Dedifferentiated amniotic fluid mesenchymal stem cell (primary cell): ENCODE data around the gene PTGES3L.
"Not testable (repeated sequence)": the region's sequence is repeated elsewhere in the genome, so short reads cannot be mapped to it uniquely, and the experiment has no call there.

ENCODE experiments used
- DNase-seq: peaks from one replicate; pipeline ENCODE4 v3.0.0-alpha.2; 2016; ENCODE audit errors: extremely low spot score

PTGES3L gene

DNA sequence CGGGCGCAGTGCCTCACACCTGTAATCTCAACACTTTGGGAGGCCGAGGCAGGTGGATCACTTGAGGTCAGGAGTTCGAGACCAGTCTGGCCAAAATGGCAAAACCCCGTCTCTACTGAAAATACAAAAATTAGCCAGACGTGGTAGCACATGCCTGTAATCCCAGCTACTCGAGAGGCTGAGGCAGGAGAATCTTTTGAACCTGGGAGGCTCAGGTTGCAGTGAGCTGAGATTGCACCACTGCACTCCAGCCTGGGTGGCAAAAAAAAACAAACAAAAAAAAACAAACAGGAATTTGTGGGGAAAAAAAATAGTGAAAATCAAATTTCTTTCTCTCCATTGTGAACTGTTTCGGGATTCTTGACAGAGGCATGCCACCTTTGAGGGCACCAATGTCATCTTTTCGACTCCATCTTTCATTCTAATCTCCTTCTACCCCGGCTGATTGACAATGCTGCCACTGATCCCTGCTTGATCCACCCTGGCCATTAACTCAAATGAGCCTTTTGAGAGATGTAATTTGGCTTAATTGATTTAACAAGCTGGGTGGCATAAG lies 60.3 kb downstream of the PTGES3L start:
- not testable (repeated sequence) for DNase-seq

GRCh38 chr17:42918902-42919521 lies 60.9 kb downstream of the PTGES3L start:
- no peak for DNase-seq
